ENCODE results near the gene C18orf32.

GRCh38 chr18:49510393-49511115, 23.5 kb upstream of the C18orf32 start:
- peak; percentile 64 to 79 (median 77) for TF ChIP-seq CTCF (IDR thresholded peaks at IDR 0.05)
- no peak for TF ChIP-seq POLR2A (IDR thresholded peaks at IDR 0.05)
- no peak for TF ChIP-seq POLR2AphosphoS5 (IDR thresholded peaks at IDR 0.05)

Measured in transverse colon (tissue), 4 donors.